Measurements from ENCODE around the gene MSGN1.

Gene MSGN1

DNA sequence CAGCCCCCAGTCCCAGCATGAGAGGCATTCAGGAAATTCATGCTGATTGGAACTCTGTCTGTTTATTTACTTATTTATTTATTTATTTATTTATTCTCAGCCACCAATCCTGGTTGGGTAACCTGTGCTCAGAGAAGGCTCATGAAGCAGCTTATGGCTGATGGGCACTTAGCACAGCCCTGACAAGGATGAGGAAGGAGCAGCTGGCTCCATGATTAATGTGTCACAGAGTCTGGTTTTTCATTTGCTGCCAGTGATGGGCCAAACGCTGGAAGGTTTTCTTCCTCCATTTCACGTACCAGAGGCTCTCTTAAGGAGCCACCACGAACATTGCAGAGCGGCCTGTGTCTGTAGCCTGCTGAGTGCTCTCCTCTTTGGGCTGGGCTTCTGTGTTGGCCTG, 33.9 kb downstream of the MSGN1 start:
- DNase-seq: no peak

DNA sequence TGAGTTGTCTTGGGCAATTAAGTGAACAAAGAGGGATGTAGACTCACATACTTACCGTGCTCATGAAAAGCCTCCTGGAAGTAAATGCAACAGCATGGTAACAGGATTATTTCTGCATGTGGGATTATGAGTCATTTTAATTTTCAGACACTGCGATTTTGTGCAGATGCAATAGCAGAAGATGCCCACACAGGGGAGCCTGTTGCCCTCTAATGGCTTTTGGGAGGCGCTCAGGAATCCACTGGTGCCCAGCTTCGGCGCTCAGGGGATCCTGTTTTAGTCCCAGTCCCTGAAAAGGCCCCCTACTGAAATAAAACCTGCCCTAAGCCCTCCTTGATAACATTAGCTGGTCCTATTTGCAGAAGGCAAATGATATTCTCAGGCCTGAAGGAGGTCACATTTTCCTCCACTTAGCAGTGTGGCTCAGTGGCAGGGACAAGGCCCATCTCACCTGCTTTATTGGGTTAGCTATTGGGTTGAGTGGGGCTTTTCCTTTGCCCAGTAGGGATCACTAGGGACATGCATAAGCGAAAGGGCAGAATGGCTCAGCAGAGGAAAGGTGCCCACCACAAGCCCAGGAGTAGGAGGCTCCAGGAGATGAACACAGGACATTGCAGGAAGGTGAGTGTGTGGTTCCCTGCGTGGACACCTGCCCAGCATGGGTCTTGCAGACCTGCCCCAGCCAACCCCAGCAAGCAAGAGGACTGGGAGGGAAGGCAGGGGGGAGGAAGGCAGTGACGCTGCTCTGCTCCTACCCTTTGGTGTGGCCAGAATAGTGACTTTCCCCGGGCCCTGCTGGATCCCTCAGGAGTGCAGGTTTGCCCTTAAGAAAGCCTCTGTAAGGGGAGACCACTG, 35.7 kb downstream of the MSGN1 start:
- DNase-seq: peak; percentile 74 to 80 (median 78)

DNA sequence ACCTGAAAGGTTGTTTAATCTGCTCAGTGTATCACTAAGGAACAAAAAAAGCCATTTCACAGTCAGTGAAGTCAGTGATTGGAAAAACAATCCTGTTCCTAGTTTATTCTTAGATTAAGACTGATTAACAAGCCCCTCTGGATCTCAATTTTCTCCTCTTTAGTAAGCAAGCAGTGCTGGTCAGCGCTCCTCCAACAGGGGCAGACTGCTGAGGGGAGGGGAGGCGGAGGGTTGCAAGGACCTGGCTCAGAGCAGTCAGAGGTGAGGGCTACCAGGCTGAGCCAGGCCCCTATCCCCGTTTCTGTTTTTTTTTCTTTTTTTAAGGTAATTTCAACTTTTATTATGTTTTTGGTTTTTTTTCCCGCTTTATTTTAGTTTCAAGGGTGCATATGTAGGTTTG, 37.5 kb downstream of the MSGN1 start:
- no peak for DNase-seq

DNA sequence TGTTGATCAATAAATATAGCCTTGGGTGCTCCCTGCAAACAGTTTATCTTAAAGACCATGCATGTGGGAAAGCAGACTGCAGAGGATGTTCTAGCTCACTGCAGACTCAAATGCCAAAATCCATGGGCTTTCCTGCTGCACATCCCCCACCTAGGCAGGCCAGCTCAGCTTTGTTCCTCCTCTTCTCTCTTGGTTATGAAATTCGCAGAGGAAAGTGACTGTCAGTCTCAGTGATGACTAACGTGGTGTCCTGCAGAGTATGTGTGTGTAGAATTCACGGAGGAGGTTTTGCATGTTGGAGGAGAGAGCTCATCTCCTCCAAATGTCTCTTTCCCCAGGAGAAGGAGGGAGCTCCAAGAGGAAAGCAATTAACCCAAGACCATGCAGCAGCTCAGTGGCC, 40.8 kb downstream of the MSGN1 start:
- DNase-seq: peak in 3 of 4 experiments; percentile 43 to 53 (median 53)

DNA sequence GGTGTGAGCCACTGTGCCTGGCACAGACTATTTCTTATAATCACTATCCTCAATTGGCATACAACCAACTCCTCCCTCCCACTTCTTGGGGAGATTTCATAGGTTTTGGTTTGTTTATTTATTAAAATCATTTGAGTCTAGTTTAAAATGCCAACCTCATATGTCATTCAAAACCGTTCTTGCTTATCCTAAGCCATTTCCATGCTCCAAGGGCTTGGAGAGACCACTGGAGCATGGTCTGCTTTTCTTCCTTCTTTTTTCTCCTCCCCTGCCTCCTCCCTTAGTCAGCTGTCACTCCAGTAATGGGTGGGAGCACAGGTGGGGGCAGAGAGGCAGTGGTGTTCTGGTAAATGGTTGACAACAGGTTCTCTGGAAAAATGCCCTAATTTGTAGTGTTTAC, 41.8 kb downstream of the MSGN1 start:
- DNase-seq: no peak

DNA sequence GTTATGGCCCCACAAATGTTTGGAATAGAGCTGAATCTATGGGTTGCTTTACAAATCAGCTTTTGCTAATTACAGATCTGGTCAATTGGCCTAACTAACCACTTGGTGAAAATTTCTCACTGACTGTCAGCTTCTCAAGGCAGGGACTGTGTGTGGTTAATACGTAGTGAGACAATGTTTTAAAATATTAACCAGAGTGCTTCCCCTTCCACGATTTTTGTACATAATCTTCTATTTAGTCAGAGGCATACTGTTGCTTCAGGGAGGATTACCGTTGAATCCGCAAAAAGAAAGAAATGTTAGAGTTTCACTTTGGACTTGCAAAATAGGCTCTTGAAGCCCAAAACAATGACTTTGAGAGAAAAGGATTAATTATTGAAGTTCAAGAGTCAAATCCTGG, 47.3 kb downstream of the MSGN1 start:
- no peak for DNase-seq

DNA sequence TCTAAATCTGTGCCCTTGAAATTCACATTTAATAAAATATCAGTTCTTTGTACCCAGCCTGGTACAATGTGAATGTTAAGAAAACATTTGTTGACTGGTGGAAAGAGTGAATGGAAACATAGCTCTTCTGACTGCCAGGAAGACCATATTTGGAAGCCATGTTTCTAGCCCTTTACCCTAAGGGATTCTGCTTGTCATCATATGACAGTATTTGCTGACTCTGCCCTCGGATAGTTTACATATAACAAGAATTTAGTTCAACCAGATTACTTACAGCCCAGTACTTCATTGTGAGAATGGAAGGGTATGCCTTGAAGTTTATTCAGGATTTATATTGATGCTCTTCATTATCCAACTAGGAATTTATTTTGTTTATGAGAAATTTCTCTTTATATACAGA, 48.4 kb downstream of the MSGN1 start:
- DNase-seq: no peak

DNA sequence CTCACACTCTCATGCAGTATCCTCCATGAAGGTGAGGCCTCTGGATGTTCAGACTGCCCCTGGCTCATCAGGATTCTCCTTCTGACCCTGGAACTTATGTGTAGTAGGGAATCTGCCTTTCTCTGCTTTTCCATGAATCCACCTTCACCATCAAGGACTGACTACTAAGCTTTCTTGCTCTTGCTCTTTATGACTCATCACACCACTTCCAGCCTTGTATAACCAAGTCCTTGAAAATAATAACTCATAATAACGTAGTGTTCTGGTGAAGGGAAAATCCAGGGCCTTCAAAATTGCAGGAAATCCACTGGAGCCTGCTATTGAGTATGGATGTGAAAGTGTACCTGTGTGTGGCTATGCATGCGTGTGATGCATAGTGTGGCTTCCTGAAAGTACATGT, 50.9 kb downstream of the MSGN1 start:
- no peak for DNase-seq

All from suppressor macrophage (primary cell).